ENCODE measurements around the gene MSX1.

Gene MSX1

DNA sequence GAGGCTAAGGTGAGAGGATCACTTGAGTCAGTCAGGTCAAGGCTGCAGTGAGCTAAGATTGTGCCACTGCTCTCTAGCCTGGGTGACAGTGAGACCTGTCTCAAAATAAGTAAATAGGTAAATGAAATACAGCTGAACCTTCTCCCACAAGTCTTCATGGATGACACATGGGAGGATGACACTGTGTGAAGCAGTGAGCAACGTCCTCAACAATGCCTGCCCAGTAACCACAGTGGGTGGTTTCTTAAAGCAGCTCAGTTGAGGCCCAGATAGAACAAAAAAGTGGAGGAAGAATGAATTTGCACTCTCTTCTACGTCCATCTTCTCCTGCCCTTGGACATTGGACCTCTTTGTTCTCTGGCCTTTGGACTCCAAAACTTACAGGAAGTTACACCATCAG is 52.7 kb downstream of the MSX1 start:
- DNase-seq (ENCODE audit: low read depth, low spot score), result no peak

DNA sequence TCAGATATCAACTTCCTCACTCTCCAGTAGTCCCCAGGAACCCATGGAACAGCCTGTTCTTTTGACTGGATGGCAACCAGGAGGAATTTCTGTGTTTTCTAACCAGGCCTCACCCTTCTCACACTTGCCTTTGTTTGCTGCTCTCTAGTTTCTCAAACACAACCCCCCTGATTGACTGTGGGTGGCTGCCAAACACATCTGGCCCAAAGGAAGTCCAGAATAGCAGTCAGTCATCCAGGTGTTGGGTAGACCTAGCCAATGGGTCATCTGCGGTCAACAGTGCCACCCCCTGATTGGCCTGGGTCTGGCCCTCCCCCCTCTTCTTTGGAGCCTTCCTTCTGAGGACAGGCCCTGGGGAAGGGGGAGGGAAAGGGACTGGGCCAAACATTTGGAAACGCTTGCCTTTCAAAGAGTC is 53.7 kb downstream of the MSX1 start:
- no peak for DNase-seq (ENCODE audit: low read depth, low spot score)

Data from iPS DF 19.7 (cell line).